Omental fat pad (tissue), 4 donors: Measurements from ENCODE around the gene BNIP5. TPM values are rescaled to one million over a fixed set of nuclear protein-coding genes. Genes with fewer than 3 reads are reported as not detected.

ENCODE experiments used
- ATAC-seq: fragments of 150-250 bp; one replicate; pipeline ENCODE4 v1.9.1; 2016; ENCODE audit warnings: mild to moderate bottlenecking, moderate library complexity; ENCODE audit not compliant: low FRiP score
- DNase-seq: peaks from one replicate; pipeline ENCODE4 v3.0.0-alpha.2; 2019; ENCODE audit warnings: low spot score
- CTCF ChIP-seq, 3 donors: fragments of 450-650 bp; IDR thresholded peaks; one replicate each; pipeline ENCODE4 v1.5.1; 2016 to 2017; ENCODE audit warnings: antibody characterized with exemption in 3 of 3, mild to moderate bottlenecking in 3 of 3, moderate library complexity in 2 of 3
- total RNA-seq, 4 donors: library from RNA; depleted of rRNA; stranded (reverse); fragments of >200 nt; gene quantifications; one replicate each; pipeline ENCODE4 v1.1.0, GENCODE V29; 2016

The BNIP5 gene
- total RNA-seq, 4 donors from 2014 or later, result not detected

- no peak for TF ChIP-seq CTCF (IDR thresholded peaks at IDR 0.05)
- DNase-seq (no peak), ATAC-seq (no peak)
These were observed 68.8 kb downstream of the BNIP5 start for GRCh38 chr6:36267731-36268477.

GRCh38 chr6:36266913-36267644 is 69.6 kb downstream of the BNIP5 start:
- no peak for TF ChIP-seq CTCF (IDR thresholded peaks at IDR 0.05)
- ATAC-seq (no peak), DNase-seq (no peak)

Other genes with a start within 250 kb of the BNIP5 start
- gene MAPK13, start 206.4 kb downstream of the BNIP5 start, total RNA-seq, result 10 to 100 TPM; 10.9 to 27.5 (median 17.7) TPM
- gene BRPF3, start 140.1 kb downstream of the BNIP5 start, total RNA-seq, result 10 to 100 TPM; 15.8 to 32.1 (median 24.1) TPM
- under 1 TPM in 1 of 4 donors, not detected in 3; 0.37 TPM for gene PNPLA1, start 66.8 kb downstream of the BNIP5 start, total RNA-seq
- gene ETV7, start 50.8 kb upstream of the BNIP5 start, total RNA-seq, result 1 to 10 TPM in 3 of 4 donors, under 1 TPM in 1; 0.56 to 5.9 (median 2.8) TPM
- gene PXT1, start 106.0 kb upstream of the BNIP5 start, total RNA-seq, result not detected
- gene KCTD20, start 106.1 kb upstream of the BNIP5 start, total RNA-seq, result 100 to 1,000 TPM in 1 of 4 donors, 10 to 100 TPM in 3; 80.9 to 117 (median 89.4) TPM
- 10 to 100 TPM; 19.2 to 43.2 (median 31.3) TPM for gene STK38, start 210.6 kb upstream of the BNIP5 start, total RNA-seq